ENCODE results near the gene RASA3.

- no peak for TF ChIP-seq CTCF (IDR thresholded peaks at IDR 0.05 in 2 of 3, conservative IDR thresholded peaks at IDR 0.05 in 1 of 3; ENCODE audit: control insufficient read depth in 2 of 3, extremely low read depth in 1 of 3, insufficient read depth in 1 of 3, low read depth in 3 of 3, low read length in 3 of 3)
- no peak for TF ChIP-seq EZH2 (IDR thresholded peaks at IDR 0.05; ENCODE audit: borderline replicate concordance, control insufficient read depth, low read depth, low read length)
- no peak for TF ChIP-seq TARDBP (IDR thresholded peaks at IDR 0.05; ENCODE audit: borderline replicate concordance)
- no peak for TF ChIP-seq FOS (IDR thresholded peaks at IDR 0.05; ENCODE audit: borderline replicate concordance, extremely low read depth, insufficient read length)
- TF ChIP-seq POLR2AphosphoS5 (IDR thresholded peaks at IDR 0.05; ENCODE audit: low read length): no peak
- no peak for TF ChIP-seq BMI1 (IDR thresholded peaks at IDR 0.05; ENCODE audit: borderline replicate concordance)
- no peak for TF ChIP-seq NRF1 (conservative IDR thresholded peaks at IDR 0.05; ENCODE audit: low read depth, low read length)
These were observed 29.7 kb downstream of the RASA3 start for GRCh38 chr13:114102521-114103288.

All from GM12878 (cell line).